HEK293 (cell line): Measurements from ENCODE around the gene HMGXB4.
A peak's percentile ranks its signal among the peaks of the same experiment; 100 is the strongest.

Source experiments
- CTCF ChIA-PET: fragments of 350-600 bp; formaldehyde crosslinking; extraction: SDS; loops from one replicate; lab custom pipeline; 2021; ENCODE audit warnings: antibody characterized with exemption; lab: Yijun Ruan, JAX
- POLR2A ChIA-PET: fragments of 300-600 bp; formaldehyde crosslinking; extraction: SDS; loops from one replicate; lab custom pipeline; 2020; ENCODE audit warnings: antibody characterized with exemption, inconsistent platforms; lab: Yijun Ruan, JAX
- H3K27ac ChIP-seq: fragments of 200-500 bp; sonication (Bioruptor generic); 2 replicates; pipeline ENCODE4 v1.5.1; 2014; ENCODE audit warnings: low read depth, low read length, control low read depth, inconsistent platforms; ENCODE audit errors: extremely low read depth
- H3K36me3 ChIP-seq, 2 experiments: fragments of 200-500 bp in 1 of 2; sonication (Bioruptor generic) in 1 of 2; 1 replicate in 1 of 2; 2 replicates in 1 of 2; pipeline ENCODE4 v1.5.1; 2014 to 2017; ENCODE audit warnings: inconsistent platforms in 2 of 2, low read length in 2 of 2; ENCODE audit not compliant: control insufficient read depth in 2 of 2, insufficient read depth in 1 of 2
- H3K4me1 ChIP-seq: fragments of 200-500 bp; sonication (Bioruptor generic); 2 replicates; pipeline ENCODE4 v1.5.1; 2014; ENCODE audit warnings: mild to moderate bottlenecking, low read length, inconsistent platforms; ENCODE audit not compliant: control insufficient read depth, insufficient read depth
- H3K4me3 ChIP-seq: 2 replicates; pipeline ENCODE4 v1.5.1; 2011; ENCODE audit warnings: low read depth, mild to moderate bottlenecking, control low read depth, low read length, moderate library complexity
- H3K9me3 ChIP-seq: fragments of 200-500 bp; sonication (Bioruptor generic); 2 replicates; pipeline ENCODE4 v1.5.1; 2014; ENCODE audit warnings: low read depth, low read length, inconsistent platforms; ENCODE audit not compliant: control insufficient read depth, insufficient read depth
- AEBP2 ChIP-seq: fragments of 450-650 bp; formaldehyde crosslinking; IDR thresholded peaks from 2 replicates; pipeline ENCODE4 v1.5.1; 2016; ENCODE audit warnings: missing biosample characterization, missing genetic modification characterization, borderline replicate concordance
- BCL11B ChIP-seq: fragments of 450-650 bp; formaldehyde crosslinking; IDR thresholded peaks from 2 replicates; pipeline ENCODE4 v1.5.1; 2016; ENCODE audit warnings: low read depth, missing biosample characterization, missing genetic modification characterization
- EGR2 ChIP-seq: fragments of 450-650 bp; formaldehyde crosslinking; IDR thresholded peaks from 2 replicates; pipeline ENCODE4 v1.5.1; 2016; ENCODE audit warnings: low read depth, missing biosample characterization, missing genetic modification characterization
- GLIS2 ChIP-seq: fragments of 450-650 bp; formaldehyde crosslinking; IDR thresholded peaks from 2 replicates; pipeline ENCODE4 v1.5.1; 2016; ENCODE audit warnings: missing biosample characterization, missing genetic modification characterization
- KLF7 ChIP-seq: fragments of 450-650 bp; formaldehyde crosslinking; IDR thresholded peaks from 2 replicates; pipeline ENCODE4 v1.5.1; 2016; ENCODE audit warnings: missing biosample characterization, missing genetic modification characterization, borderline replicate concordance
- MZF1 ChIP-seq: fragments of 450-650 bp; formaldehyde crosslinking; IDR thresholded peaks from 2 replicates; pipeline ENCODE4 v1.5.1; 2017; ENCODE audit warnings: missing biosample characterization, missing genetic modification characterization, borderline replicate concordance
- OSR2 ChIP-seq: fragments of 450-650 bp; formaldehyde crosslinking; IDR thresholded peaks from 2 replicates; pipeline ENCODE4 v1.5.1; 2016; ENCODE audit warnings: missing biosample characterization, missing genetic modification characterization
- PRDM1 ChIP-seq: fragments of 450-650 bp; formaldehyde crosslinking; IDR thresholded peaks from 2 replicates; pipeline ENCODE4; 2016; ENCODE audit warnings: missing biosample characterization, missing genetic modification characterization
- SCRT2 ChIP-seq: fragments of 450-650 bp; formaldehyde crosslinking; IDR thresholded peaks from 2 replicates; pipeline ENCODE4 v1.5.1; 2016; ENCODE audit warnings: missing biosample characterization, missing genetic modification characterization
- ZEB2 ChIP-seq: fragments of 450-650 bp; formaldehyde crosslinking; IDR thresholded peaks from 2 replicates; pipeline ENCODE4 v1.5.1; 2016; ENCODE audit warnings: missing biosample characterization, missing genetic modification characterization
- ZNF138 ChIP-seq: fragments of 450-650 bp; formaldehyde crosslinking; IDR thresholded peaks from 2 replicates; pipeline ENCODE4 v1.5.1; 2016; ENCODE audit warnings: missing biosample characterization, missing genetic modification characterization, borderline replicate concordance
- ZNF155 ChIP-seq: fragments of 450-650 bp; formaldehyde crosslinking; IDR thresholded peaks from 2 replicates; pipeline ENCODE4 v1.5.1; 2016; ENCODE audit warnings: missing biosample characterization, missing genetic modification characterization
- ZNF324 ChIP-seq: fragments of 450-650 bp; formaldehyde crosslinking; IDR thresholded peaks from 2 replicates; pipeline ENCODE4 v1.5.1; 2016; ENCODE audit warnings: missing biosample characterization, missing genetic modification characterization
- ZNF350 ChIP-seq: fragments of 450-650 bp; formaldehyde crosslinking; IDR thresholded peaks from 2 replicates; pipeline ENCODE4 v1.5.0; 2017; ENCODE audit warnings: missing biosample characterization, mild to moderate bottlenecking, missing genetic modification characterization
- ZNF391 ChIP-seq: fragments of 450-650 bp; formaldehyde crosslinking; IDR thresholded peaks from 2 replicates; pipeline ENCODE4 v1.5.1; 2016; ENCODE audit warnings: low read depth, missing biosample characterization, missing genetic modification characterization, borderline replicate concordance
- ZNF394 ChIP-seq: fragments of 450-650 bp; formaldehyde crosslinking; IDR thresholded peaks from 2 replicates; pipeline ENCODE4 v1.5.1; 2016; ENCODE audit warnings: missing biosample characterization, missing genetic modification characterization, mild to moderate bottlenecking, moderate library complexity, borderline replicate concordance
- ZNF449 ChIP-seq: fragments of 450-650 bp; formaldehyde crosslinking; IDR thresholded peaks from 2 replicates; pipeline ENCODE4 v1.5.1; 2017; ENCODE audit warnings: missing biosample characterization, mild to moderate bottlenecking, missing genetic modification characterization, moderate library complexity
- ZNF560 ChIP-seq: fragments of 450-650 bp; formaldehyde crosslinking; IDR thresholded peaks from 2 replicates; pipeline ENCODE4 v1.5.1; 2017; ENCODE audit warnings: missing biosample characterization, missing genetic modification characterization, borderline replicate concordance
- ZNF571 ChIP-seq: fragments of 450-650 bp; formaldehyde crosslinking; IDR thresholded peaks from 2 replicates; pipeline ENCODE4 v1.5.0; 2017; ENCODE audit warnings: missing biosample characterization, missing genetic modification characterization
- ZNF585B ChIP-seq: fragments of 450-650 bp; formaldehyde crosslinking; IDR thresholded peaks from 2 replicates; pipeline ENCODE4 v1.5.1; 2016; ENCODE audit warnings: missing biosample characterization, missing genetic modification characterization
- ZNF621 ChIP-seq: fragments of 450-650 bp; formaldehyde crosslinking; IDR thresholded peaks from 2 replicates; pipeline ENCODE4 v1.5.1; 2017; ENCODE audit warnings: missing biosample characterization, missing genetic modification characterization
- ZNF654 ChIP-seq: fragments of 450-650 bp; formaldehyde crosslinking; IDR thresholded peaks from 2 replicates; pipeline ENCODE4 v1.5.1; 2016; ENCODE audit warnings: low read depth, missing biosample characterization, missing genetic modification characterization
- ZNF704 ChIP-seq: fragments of 450-650 bp; formaldehyde crosslinking; IDR thresholded peaks from 2 replicates; pipeline ENCODE4 v1.5.1; 2016; ENCODE audit warnings: missing biosample characterization, missing genetic modification characterization
- ZNF747 ChIP-seq: fragments of 450-650 bp; formaldehyde crosslinking; IDR thresholded peaks from 2 replicates; pipeline ENCODE4 v1.5.1; 2016; ENCODE audit warnings: missing biosample characterization, missing genetic modification characterization
- ZNF776 ChIP-seq: fragments of 450-650 bp; formaldehyde crosslinking; IDR thresholded peaks from 2 replicates; pipeline ENCODE4 v1.5.0; 2017; ENCODE audit warnings: missing biosample characterization, missing genetic modification characterization, borderline replicate concordance
- ZNF785 ChIP-seq: fragments of 450-650 bp; formaldehyde crosslinking; IDR thresholded peaks from 2 replicates; pipeline ENCODE4 v1.5.1; 2016; ENCODE audit warnings: missing biosample characterization, missing genetic modification characterization
- ZSCAN18 ChIP-seq: fragments of 450-650 bp; formaldehyde crosslinking; IDR thresholded peaks from 2 replicates; pipeline ENCODE4 v1.5.1; 2016; ENCODE audit warnings: missing biosample characterization, missing genetic modification characterization
- ZSCAN4 ChIP-seq: fragments of 450-650 bp; formaldehyde crosslinking; IDR thresholded peaks from 2 replicates; pipeline ENCODE4 v1.5.1; 2017; ENCODE audit warnings: missing biosample characterization, missing genetic modification characterization
- ZXDB ChIP-seq: fragments of 450-650 bp; formaldehyde crosslinking; IDR thresholded peaks from 2 replicates; pipeline ENCODE4 v1.5.1; 2016; ENCODE audit warnings: missing biosample characterization, missing genetic modification characterization

The HMGXB4 gene

GRCh38 chr22:35337932-35338331 is 80.6 kb downstream of the HMGXB4 start:
- Histone ChIP-seq H3K27ac (no peak overlapping the region), H3K4me3 (no peak overlapping the region), H3K9me3 (no peaks in the 10 kb centered on the region), H3K4me1 (no peaks in the 10 kb centered on the region), H3K36me3 (peaks cover 4 to 88% of the 10 kb centered on the region in 2 experiments; a peak in 2 of 3 replicates)
- TF ChIP-seq ZNF776 (tag by site-specific recombination): no peak
- 0 out of 2 replicates have a peak, but pooled peaks have one; percentile 7 for TF ChIP-seq ZNF654
- no peak for TF ChIP-seq ZNF621 (tag by site-specific recombination)
- TF ChIP-seq AEBP2 (tag by site-specific recombination): no peak
- no peak for TF ChIP-seq PRDM1 (tag by site-specific recombination)
- TF ChIP-seq SCRT2 (tag by site-specific recombination): no peak
- TF ChIP-seq OSR2 (tag by site-specific recombination): no peak
- TF ChIP-seq ZNF585B: no peak
- no peak for TF ChIP-seq ZXDB (tag by site-specific recombination)
- TF ChIP-seq EGR2 (tag by site-specific recombination): no peak
- TF ChIP-seq ZSCAN4: no peak
- no peak for TF ChIP-seq ZNF449
- TF ChIP-seq ZNF747 (tag by site-specific recombination): no peak
- TF ChIP-seq BCL11B: no peak
- TF ChIP-seq GLIS2 (tag by site-specific recombination): no peak
- peak; percentile 51; the same call in 1 of the 2 replicates for TF ChIP-seq ZNF394 (tag by site-specific recombination)
- POLR2A ChIA-PET: interaction anchor here (0.8 to 1.4 kb wide), 2 partner anchors 10 to 38 kb away, joined by 3 read pairs; partner anchors contain the start of gene TOM1
- CTCF ChIA-PET: interaction anchor here (0.6 to 1.2 kb wide), 4 partner anchors 16 to 200 kb away, joined by 3 to 4 read pairs (median 4); no protein-coding TSS in a partner anchor

GRCh38 chr22:35341090-35341874 is 84.0 kb downstream of the HMGXB4 start:
- peaks cover 12 to 81% of the 10 kb centered on the region in 2 experiments; a peak in 2 of 3 replicates for H3K36me3 ChIP-seq
- TF ChIP-seq ZNF785 (no peak), ZNF324 (no peak), ZNF350 (tag by site-specific recombination) (no peak), ZNF704 (no peak), ZNF138 (tag by site-specific recombination) (no peak), ZNF560 (no peak), KLF7 (tag by site-specific recombination) (no peak), ZNF391 (tag by site-specific recombination) (no peak), ZEB2 (no peak), ZNF155 (tag by site-specific recombination) (no peak), MZF1 (tag by site-specific recombination) (no peak), ZSCAN18 (tag by site-specific recombination) (no peak), ZNF571 (tag by site-specific recombination) (no peak), OSR2 (tag by site-specific recombination) (no peak)
- ChIA-PET CTCF (interaction anchor here (1.2 kb wide), 1 partner anchor 10 kb away, joined by 6 read pairs; no protein-coding TSS in a partner anchor), POLR2A (no interaction called here)
- H3K9me3 ChIP-seq: no peaks in the 10 kb centered on the region
- no peaks in the 10 kb centered on the region for H3K4me1 ChIP-seq
- no peak overlapping the region for H3K27ac ChIP-seq
- no peak overlapping the region for H3K4me3 ChIP-seq
